CD4-positive, alpha-beta memory T cell (primary cell): ENCODE data around the gene CCDC57. TPM values are rescaled to one million over a fixed set of nuclear protein-coding genes. Genes with fewer than 3 reads are reported as not detected.
A peak's percentile ranks its signal among the peaks of the same experiment; 100 is the strongest.

Experiments used
- CTCF ChIA-PET: fragments of 350-600 bp; sonication (Branson Sonifier 250); formaldehyde crosslinking; loops from one replicate; lab custom pipeline; 2021; ENCODE audit warnings: inconsistent platforms; ENCODE audit not compliant: partially characterized antibody; lab: Charles Lee
- POLR2A ChIA-PET: fragments of 350-600 bp; sonication (Branson Sonifier 250); formaldehyde crosslinking; loops from one replicate; lab custom pipeline; 2021; ENCODE audit not compliant: partially characterized antibody; lab: Charles Lee
- DNase-seq, 5 donors: peaks; one replicate each; pipeline versions ENCODE4 v3.0.0 to v3.0.0-alpha.2; 2020 to 2022; ENCODE audit warnings: mixed read lengths in 1 of 5
- H3K27ac ChIP-seq: one replicate; pipeline ENCODE4 v1.7.0; 2013; ENCODE audit warnings: low read depth, low read length
- H3K27me3 ChIP-seq: 2 replicates; pipeline ENCODE4 v1.7.0; 2013; ENCODE audit warnings: mild to moderate bottlenecking, low read length, moderate library complexity; ENCODE audit not compliant: insufficient read depth
- H3K36me3 ChIP-seq: 2 replicates; pipeline ENCODE4 v1.7.0; 2013; ENCODE audit warnings: mild to moderate bottlenecking, low read length, moderate library complexity; ENCODE audit not compliant: insufficient read depth
- H3K4me1 ChIP-seq: 2 replicates; pipeline ENCODE4 v1.7.0; 2013; ENCODE audit warnings: mild to moderate bottlenecking, low read length, moderate library complexity; ENCODE audit not compliant: insufficient read depth
- H3K4me3 ChIP-seq, 2 donors: one replicate each; pipeline ENCODE4 v1.7.0; 2013; ENCODE audit warnings: low read length in 2 of 2, mild to moderate bottlenecking in 1 of 2
- H3K9me3 ChIP-seq, 2 donors: one replicate each; pipeline ENCODE4 v1.7.0; 2013; ENCODE audit warnings: low read length in 2 of 2, control low read depth in 1 of 2; ENCODE audit not compliant: control insufficient read depth in 1 of 2
- H3K27ac Mint-ChIP-seq, 7 donors: one replicate each; pipeline ENCODE4 v1.8.0; 2020 to 2021; ENCODE audit warnings: mixed read lengths in 7 of 7, mild to moderate bottlenecking in 6 of 7, inconsistent platforms in 3 of 7, moderate library complexity in 3 of 7
- H3K27me3 Mint-ChIP-seq, 2 donors: one replicate each; pipeline ENCODE4 v1.8.0; 2020 to 2021; ENCODE audit warnings: mixed read lengths in 2 of 2
- H3K36me3 Mint-ChIP-seq, 2 donors: one replicate each; pipeline ENCODE4 v1.8.0; 2020 to 2021; ENCODE audit warnings: mixed read lengths in 2 of 2, inconsistent platforms in 1 of 2, mild to moderate bottlenecking in 1 of 2
- H3K4me1 Mint-ChIP-seq, 4 donors: one replicate each; pipeline ENCODE4 v1.8.0; 2020 to 2021; ENCODE audit warnings: mixed read lengths in 4 of 4, mild to moderate bottlenecking in 1 of 4
- H3K4me3 Mint-ChIP-seq, 8 donors: one replicate each; pipeline ENCODE4 v1.8.0; 2020 to 2021; ENCODE audit warnings: mixed read lengths in 8 of 8, mild to moderate bottlenecking in 7 of 8, moderate library complexity in 6 of 8, inconsistent platforms in 3 of 8
- H3K9me3 Mint-ChIP-seq, 8 donors: one replicate each; pipeline ENCODE4 v1.8.0; 2020 to 2021; ENCODE audit warnings: mixed read lengths in 8 of 8, mild to moderate bottlenecking in 5 of 8, inconsistent platforms in 3 of 8, moderate library complexity in 1 of 8
- intact Hi-C: fragments of 100-400 bp; cut with micrococcal nuclease; formaldehyde crosslinking; loops from one replicate; pipeline ENCODE4 v1.15.1; 2023
- polyA plus RNA-seq, 2 donors: library from polyadenylated mRNA; unstranded; fragments of 300-500 nt; fragmentation: Illumina TruSeq; gene quantifications; one replicate each; pipeline ENCODE4 v1.2.3, GENCODE V29; 2021
- total RNA-seq, 2 experiments: library from RNA; stranded (reverse); gene quantifications; one replicate each; pipeline ENCODE4 v1.2.3, GENCODE V29; 2021

The CCDC57 gene
- total and polyA plus RNA-seq, 4 experiments from 2014 or later: 41.6 to 88.7 (median 62.0) TPM

- Mint-ChIP-seq H3K9me3 (peaks cover 0 to 4% (median 0%) of the 10 kb centered on the region in 8 donors), H3K4me1 (peaks cover 12 to 64% (median 20%) of the 10 kb centered on the region in 4 donors), H3K36me3 (peaks cover 52 to 75% of the 10 kb centered on the region in 2 donors), H3K27ac (peak overlapping the region in 4 of 7 donors; percentile 9 to 84 (median 38)), H3K27me3 (no peaks in the 10 kb centered on the region), H3K4me3 (no peak overlapping the region)
- Histone ChIP-seq H3K27me3 (no peaks in the 10 kb centered on the region), H3K4me3 (no peak overlapping the region), H3K4me1 (peaks cover 18% of the 10 kb centered on the region), H3K9me3 (no peaks in the 10 kb centered on the region), H3K27ac (no peak overlapping the region), H3K36me3 (peaks cover 94% of the 10 kb centered on the region)
- ChIA-PET POLR2A (interaction anchor here (0.9 kb wide), 1 partner anchor 40 kb away, joined by 3 read pairs; no protein-coding TSS in a partner anchor), CTCF (no interaction called here)
- no peak for DNase-seq
- intact Hi-C loops: no loop called here
Observed at GRCh38 chr17:82246365-82247181, 33.9 kb upstream of the CCDC57 start.

DNA sequence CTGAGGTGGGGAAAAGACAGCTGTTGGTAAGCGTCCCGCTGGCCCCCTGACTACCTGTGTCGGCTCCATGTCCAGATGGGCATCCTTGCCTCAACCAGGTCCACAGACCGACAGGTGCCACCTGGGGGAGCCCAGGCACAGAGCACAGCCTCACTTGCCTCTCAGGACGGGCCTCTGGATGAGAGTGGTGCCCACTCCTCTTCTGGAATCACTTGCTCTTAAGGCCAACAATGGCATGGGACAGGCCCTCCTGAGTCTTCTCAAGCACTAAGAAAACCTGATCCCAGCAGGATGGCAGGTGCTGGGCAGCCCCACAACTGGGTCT is 33.4 kb upstream of the CCDC57 start:
- POLR2A ChIA-PET: no interaction called here
- Mint-ChIP-seq H3K4me3 (no peak overlapping the region), H3K27ac (peak overlapping the region in 3 of 7 donors; percentile 35 to 84 (median 36)), H3K36me3 (peaks cover 46 to 72% of the 10 kb centered on the region in 2 donors), H3K4me1 (peaks cover 14 to 67% (median 24%) of the 10 kb centered on the region in 4 donors), H3K27me3 (no peaks in the 10 kb centered on the region), H3K9me3 (peaks cover 0 to 4% (median 0%) of the 10 kb centered on the region in 8 donors)
- DNase-seq: no peak
- no peak overlapping the region for H3K4me3 ChIP-seq
- no peaks in the 10 kb centered on the region for H3K27me3 ChIP-seq
- no peak overlapping the region for H3K27ac ChIP-seq
- H3K36me3 ChIP-seq: peaks cover 88% of the 10 kb centered on the region
- intact Hi-C loops: no loop called here
- H3K9me3 ChIP-seq: no peaks in the 10 kb centered on the region
- peaks cover 24% of the 10 kb centered on the region for H3K4me1 ChIP-seq
- CTCF ChIA-PET: no interaction called here

DNA sequence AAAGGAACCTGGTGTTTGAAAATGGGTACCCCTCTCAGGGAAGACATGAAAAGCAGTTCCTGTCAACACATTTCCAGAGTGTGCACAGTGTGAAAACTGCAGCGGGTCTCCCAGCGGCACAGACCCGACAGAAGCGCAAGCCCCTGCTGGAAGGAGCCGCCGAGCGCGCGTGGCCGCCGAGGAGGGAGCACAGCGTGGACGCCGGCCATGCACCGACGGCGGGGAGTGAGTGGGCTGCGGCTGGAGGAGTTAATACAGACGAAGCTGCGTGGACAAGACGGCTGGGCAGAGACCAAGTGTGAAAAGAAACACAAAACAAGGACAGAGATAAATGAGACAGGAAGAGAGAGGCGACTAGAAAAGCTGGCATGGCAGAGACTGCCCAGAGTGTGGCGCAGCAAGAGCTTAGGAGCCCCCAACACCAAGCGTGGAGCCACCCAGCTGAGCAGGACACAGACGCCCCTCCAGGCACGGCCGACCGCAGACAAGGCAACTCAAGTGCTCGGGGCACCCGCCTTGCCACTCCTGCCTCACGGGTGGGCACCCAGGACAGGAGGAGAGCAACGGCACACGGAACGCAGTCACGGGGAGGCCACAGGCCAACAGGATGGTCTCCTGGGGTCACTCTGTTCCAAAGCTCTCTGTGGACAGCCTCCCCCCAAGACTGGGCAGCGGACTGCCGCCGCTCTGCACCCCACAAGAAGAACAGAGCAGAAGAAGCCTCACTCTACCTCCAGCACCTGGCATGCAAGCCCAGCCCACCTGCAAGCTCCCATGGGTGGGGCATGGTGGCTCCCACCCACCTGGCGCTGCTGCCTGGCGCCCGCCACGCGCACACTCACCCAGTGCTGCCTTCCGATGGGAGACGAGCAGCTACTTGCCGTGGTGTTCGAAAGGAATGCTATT is 32.7 kb upstream of the CCDC57 start:
- intact Hi-C loops: no loop called here
- H3K4me3 ChIP-seq: no peak overlapping the region
- POLR2A ChIA-PET: interaction anchor here (0.7 kb wide), 1 partner anchor 10 kb away, joined by 3 read pairs; no protein-coding TSS in a partner anchor
- H3K27me3 ChIP-seq: no peaks in the 10 kb centered on the region
- Mint-ChIP-seq H3K4me3 (no peak overlapping the region), H3K27ac (peak overlapping the region in 4 of 7 donors; percentile 29 to 76 (median 60)), H3K4me1 (peaks cover 18 to 72% (median 30%) of the 10 kb centered on the region in 4 donors), H3K9me3 (peaks cover 0 to 4% (median 0%) of the 10 kb centered on the region in 8 donors), H3K27me3 (no peaks in the 10 kb centered on the region), H3K36me3 (peaks cover 42 to 72% of the 10 kb centered on the region in 2 donors)
- H3K36me3 ChIP-seq: peaks cover 82% of the 10 kb centered on the region
- CTCF ChIA-PET: no interaction called here
- DNase-seq: no peak
- no peak overlapping the region for H3K27ac ChIP-seq
- H3K4me1 ChIP-seq: peaks cover 30% of the 10 kb centered on the region
- no peaks in the 10 kb centered on the region for H3K9me3 ChIP-seq

- H3K27me3 ChIP-seq: no peaks in the 10 kb centered on the region
- H3K4me3 Mint-ChIP-seq: peak overlapping the region in 2 of 8 donors; percentile 28 to 63
- no peak for DNase-seq
- H3K9me3 Mint-ChIP-seq: peaks cover 0 to 4% (median 0%) of the 10 kb centered on the region in 8 donors
- POLR2A ChIA-PET: no interaction called here
- CTCF ChIA-PET: interaction anchor here (0.6 kb wide), 1 partner anchor 167 kb away, joined by 3 read pairs; no protein-coding TSS in a partner anchor
- H3K4me1 ChIP-seq: peaks cover 38% of the 10 kb centered on the region
- peaks cover 20 to 80% (median 37%) of the 10 kb centered on the region in 4 donors for H3K4me1 Mint-ChIP-seq
- H3K27ac Mint-ChIP-seq: peak overlapping the region in 6 of 7 donors; percentile 47 to 76 (median 67)
- no peak overlapping the region for H3K27ac ChIP-seq
- intact Hi-C loops: loop anchor here (1.0 kb wide), 1 partner anchor 77 kb away; no protein-coding TSS in a partner anchor
- no peak overlapping the region for H3K4me3 ChIP-seq
- peaks cover 42 to 69% of the 10 kb centered on the region in 2 donors for H3K36me3 Mint-ChIP-seq
- no peaks in the 10 kb centered on the region for H3K27me3 Mint-ChIP-seq
- H3K36me3 ChIP-seq: peaks cover 74% of the 10 kb centered on the region
- no peaks in the 10 kb centered on the region for H3K9me3 ChIP-seq
Observed at GRCh38 chr17:82244413-82245133, 31.9 kb upstream of the CCDC57 start.

DNA sequence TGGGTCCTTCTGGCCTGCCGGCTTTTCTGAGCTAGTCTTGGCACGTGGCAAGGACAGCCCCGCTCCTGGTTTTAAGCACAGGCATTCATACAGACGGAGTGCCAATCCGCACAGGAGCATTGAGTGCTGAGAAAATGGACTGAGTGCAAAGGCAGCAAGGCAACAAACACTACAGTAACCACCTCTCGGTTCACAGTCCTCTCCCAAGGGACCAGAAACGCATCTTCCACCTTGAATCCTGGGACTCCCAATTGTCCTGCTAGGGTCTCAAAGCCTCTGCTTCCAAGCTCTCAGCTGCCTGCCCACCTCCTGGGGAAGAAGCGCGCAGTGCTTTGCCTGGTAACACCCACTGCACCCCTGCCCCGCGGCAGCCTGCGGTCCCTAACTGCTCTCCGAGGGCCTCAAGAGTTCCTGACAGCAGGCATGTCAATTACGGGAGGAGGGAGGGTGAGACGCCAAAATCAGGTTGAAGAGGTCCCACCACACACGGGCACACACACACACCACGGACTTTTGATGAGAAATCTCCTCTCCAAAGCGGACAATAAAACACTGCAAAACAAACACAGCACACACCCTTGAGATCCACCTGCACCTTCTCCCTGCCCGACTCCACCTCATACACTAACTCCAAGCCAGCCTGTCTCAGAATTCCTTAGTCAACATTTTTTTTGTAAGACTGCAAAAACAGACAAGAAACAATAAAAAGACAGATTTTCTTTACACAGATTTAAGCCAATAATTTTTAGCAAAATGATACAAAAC is 31.2 kb upstream of the CCDC57 start:
- H3K36me3 ChIP-seq: peaks cover 67% of the 10 kb centered on the region
- no peak overlapping the region for H3K4me3 ChIP-seq
- no peaks in the 10 kb centered on the region for H3K9me3 ChIP-seq
- POLR2A ChIA-PET: interaction anchor here (1.0 to 6.3 kb wide), 5 partner anchors 14 to 77 kb away, joined by 3 to 52 read pairs (median 3); partner anchors contain the start of genes CD7 and SLC16A3
- CTCF ChIA-PET: interaction anchor here (0.6 kb wide), 1 partner anchor 167 kb away, joined by 3 read pairs; no protein-coding TSS in a partner anchor
- no peak for DNase-seq
- H3K27ac ChIP-seq: no peak overlapping the region
- intact Hi-C loops: loop anchor here (1.0 kb wide), 1 partner anchor 77 kb away; no protein-coding TSS in a partner anchor
- Mint-ChIP-seq H3K4me3 (peak overlapping the region in 3 of 8 donors; percentile 30 to 63 (median 53)), H3K36me3 (peaks cover 40 to 69% of the 10 kb centered on the region in 2 donors), H3K4me1 (peaks cover 22 to 88% (median 43%) of the 10 kb centered on the region in 4 donors), H3K9me3 (peaks cover 0 to 4% (median 0%) of the 10 kb centered on the region in 8 donors), H3K27me3 (no peaks in the 10 kb centered on the region), H3K27ac (peak overlapping the region in 6 of 7 donors; percentile 47 to 88 (median 74))
- H3K4me1 ChIP-seq: peaks cover 45% of the 10 kb centered on the region
- H3K27me3 ChIP-seq: no peaks in the 10 kb centered on the region
